DMS114 treated with DMSO at 0.1 percent for 48 hours (cell line): ENCODE data around the gene ADORA2A.

Experiments
- DNase-seq: peaks from one replicate; lab custom pipeline; 2025; ENCODE audit not compliant: unreplicated experiment; lab: John Stamatoyannopoulos, UW

ADORA2A gene

DNA sequence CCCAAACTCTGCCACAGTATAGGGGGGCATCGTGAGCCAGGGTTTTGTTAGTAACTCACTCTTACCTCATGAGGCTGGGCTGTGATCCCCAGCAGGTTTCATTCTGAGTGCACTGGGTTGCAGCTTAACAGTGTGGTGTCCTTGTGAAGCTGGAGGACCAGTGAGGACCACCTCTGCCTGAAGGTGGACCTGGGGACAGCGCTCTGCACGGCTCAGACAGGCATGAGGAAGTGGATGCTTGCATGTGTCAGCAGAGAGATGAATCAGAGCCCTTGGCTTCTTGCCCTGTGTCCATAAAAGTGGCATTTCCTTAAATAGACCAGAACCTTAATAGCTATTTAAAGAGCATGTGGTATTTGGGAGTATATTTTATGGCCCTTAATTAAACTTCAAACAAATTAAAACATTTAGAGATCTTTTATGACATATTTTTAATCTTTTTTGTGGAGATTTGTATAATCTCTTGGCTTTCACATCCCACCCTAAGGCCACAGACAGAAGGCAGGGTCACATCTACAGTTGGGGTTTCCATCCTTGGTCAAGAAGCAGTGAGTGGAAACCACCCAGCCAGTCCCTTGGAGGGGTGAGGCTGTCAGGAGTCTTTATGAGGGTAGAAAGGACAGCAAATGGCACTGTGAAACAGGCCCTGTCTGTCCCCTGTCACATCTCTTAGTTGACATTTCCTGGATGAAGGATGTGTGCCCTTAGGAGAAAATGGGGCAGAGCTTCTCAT, 24.8 kb upstream of the ADORA2A start:
- no peak for DNase-seq

DNA sequence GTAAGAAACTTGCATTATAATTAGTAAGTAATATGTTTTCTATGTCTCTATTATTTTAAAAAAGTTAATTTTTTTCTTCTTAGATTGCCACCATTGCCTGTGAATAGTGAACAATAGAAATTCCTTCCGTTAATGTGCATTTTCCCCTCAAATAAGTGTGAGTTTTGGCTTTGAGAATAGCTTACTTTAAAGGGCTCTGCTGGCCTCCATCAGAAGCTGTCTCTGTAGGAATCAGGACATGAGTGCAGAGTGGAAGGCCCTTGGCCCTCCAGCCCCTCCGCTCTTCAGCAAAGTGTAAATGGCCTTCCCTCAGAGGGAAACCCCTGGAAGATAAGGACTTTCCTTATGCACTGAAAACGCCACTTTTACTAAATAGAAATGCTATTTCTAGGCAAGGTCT, 24.1 kb upstream of the ADORA2A start:
- DNase-seq = no peak

DNA sequence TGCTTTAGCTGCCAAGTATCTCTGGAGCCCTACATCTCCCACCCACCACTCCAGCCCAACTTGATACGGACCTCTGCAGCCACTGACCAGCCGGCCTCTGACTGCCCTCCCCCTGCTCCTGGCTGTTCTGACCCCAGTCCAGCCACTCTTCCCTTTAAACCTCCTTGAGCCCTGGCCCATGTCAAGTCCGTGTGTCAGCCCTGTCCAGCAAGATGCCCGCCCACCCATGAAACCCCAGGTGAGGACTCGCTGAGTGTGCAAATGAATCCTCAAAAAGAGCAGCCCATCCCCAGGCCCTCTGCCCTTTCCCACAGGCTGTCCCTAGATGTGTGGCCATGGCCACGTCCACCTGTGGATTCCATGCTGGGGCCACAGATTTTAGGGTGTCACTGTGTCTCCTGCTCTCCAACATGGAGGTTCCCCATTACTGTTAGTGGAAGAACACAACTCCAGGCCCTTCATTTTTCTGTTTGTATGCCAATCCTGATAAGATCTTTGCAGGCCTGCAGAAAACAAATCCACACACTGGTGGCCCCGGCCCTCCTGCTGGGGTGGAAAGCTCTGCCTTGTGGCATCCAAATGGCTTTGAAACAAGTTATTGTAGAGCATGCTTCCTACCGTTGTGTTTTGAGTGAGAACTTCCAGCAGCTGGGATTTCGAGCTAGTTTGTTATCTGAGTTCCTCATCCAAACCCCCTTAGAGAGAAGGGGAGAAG, 22.7 kb upstream of the ADORA2A start:
- DNase-seq = no peak

DNA sequence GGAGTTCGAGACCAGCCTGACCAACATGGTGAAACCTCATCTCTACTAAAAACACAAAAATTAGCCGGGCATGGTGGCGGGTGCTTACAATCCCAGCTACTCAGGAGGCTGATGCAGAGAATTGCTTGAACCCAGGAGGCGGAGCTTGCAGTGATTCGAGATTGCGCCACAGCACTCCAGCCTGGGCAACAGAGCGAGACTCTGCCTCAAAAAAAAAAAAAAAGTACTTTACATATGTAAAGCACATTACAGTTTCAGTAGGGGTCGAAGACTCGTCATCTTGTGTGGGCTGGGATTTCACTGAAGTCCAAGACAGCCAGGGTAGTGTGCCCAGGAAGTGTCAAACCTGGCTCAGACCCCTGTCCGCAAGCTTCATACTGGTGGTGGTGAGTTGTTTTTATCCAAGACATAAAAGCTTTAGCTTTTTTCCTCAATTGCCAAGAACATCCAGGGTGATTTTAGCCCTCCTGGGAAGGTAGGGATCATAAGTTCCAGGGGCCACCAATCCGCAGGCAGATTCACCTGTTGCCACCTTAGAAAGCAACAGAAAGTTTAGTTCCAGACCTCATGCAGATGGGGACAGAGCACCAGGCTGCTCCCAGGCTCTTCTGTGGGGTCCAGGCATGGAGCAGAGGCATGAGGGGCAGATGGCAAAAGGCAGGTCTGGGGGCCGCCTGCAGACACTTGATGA, 21.6 kb upstream of the ADORA2A start:
- DNase-seq = no peak

DNA sequence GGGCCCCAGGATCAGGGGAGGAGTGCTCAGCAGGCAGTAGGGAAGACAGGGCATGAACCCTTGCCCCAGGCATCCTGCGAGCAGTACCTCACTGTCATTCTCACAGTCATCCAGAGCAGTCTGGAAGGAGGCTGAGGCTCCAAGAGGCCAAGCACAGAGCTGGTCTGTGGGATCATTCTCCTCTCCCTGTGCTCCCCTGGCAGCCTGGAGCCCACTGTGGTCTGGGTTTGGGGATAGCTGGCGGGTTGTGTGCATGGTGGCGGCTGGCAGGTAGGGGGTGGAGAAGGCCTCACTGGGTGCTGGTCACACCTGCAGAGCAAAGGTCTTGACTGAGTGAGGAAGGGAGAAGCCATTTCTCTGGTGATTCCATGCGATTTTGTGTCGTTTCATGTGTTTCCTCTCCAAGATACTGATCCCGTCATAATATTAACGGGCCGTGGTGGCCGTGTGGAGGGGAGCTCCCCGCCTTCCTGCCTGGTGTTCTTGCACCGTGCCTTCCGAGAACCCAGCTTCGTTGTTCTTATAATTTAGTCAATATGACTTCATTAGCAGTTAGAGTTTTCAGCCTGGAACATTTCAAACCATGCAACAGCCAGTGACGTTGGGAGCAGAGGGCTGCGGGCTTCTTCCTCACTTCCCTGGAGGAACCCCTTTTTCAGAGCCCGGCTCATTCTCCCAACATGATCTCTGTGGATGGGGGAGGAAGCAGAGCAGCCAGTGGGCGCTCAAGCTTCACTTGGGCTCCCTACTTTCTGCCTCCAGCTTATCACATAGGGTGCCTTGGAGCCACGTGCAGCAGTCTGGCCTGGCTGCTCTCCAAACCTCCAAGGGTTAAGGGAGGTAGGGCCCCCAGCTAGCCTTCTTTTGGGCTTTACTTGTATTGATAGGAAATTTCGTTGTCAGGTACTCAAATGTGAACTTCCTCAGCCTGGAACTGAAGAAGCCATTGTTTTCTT, 20.8 kb upstream of the ADORA2A start:
- no peak for DNase-seq

DNA sequence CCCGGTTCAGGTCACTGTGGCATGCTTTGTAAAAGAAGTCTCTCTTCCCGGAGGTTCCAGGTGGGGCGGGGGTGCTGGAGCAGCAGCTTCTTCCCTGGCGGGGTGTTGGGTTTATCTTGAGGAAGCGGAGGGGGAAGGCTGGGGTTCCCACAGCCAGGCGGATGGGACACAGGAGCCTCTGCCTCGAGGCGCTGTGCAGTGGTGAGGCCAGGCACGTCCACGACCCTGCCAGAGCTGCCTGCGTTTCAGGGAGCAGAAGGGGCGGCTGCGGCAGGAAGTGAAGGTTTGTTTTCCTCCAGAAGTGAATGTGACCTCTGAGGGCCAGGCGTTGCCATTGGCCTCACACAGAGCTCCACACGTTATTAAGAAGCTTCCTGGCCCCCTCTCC, 20.1 kb upstream of the ADORA2A start:
- no peak for DNase-seq

DNA sequence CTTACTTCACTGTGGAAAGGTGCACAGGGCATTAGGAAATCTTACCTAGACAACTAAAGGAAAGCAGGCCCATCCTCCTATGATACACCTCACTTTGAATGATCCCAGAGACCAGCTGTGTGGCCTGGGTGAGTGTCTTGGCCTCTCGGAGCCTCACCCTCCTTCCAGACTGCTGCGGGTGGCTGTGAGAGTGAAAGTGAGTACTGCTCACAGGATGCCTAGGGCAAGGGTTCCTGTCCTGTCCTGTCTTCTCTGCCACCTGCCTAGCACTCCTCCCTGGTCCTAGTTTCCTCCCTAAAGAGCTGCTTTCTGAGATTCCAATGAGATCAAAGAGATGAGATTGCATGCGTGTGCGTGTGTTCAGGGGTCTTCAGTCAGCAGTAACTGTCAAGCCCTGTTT, 19.5 kb upstream of the ADORA2A start:
- no peak for DNase-seq

DNA sequence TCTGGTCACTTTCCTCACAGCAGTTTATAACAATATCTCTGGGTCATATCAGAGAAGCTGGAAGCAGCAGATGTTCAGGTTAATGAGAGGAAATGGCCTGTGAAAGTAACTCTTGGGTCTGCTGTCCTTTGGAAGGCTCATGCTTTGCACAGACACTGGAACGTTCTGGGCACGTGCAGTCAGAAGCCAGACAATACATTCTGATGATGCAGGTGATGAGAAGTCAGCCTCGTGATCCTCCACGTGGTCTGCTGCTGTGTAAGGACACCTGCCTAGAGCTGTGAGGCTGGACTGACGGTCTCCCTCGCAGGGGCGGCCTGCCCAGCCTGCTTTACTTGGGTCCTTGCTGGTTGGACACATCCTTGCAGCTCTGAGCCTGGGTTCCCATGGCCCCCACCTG, 18.8 kb upstream of the ADORA2A start:
- no peak for DNase-seq

DNA sequence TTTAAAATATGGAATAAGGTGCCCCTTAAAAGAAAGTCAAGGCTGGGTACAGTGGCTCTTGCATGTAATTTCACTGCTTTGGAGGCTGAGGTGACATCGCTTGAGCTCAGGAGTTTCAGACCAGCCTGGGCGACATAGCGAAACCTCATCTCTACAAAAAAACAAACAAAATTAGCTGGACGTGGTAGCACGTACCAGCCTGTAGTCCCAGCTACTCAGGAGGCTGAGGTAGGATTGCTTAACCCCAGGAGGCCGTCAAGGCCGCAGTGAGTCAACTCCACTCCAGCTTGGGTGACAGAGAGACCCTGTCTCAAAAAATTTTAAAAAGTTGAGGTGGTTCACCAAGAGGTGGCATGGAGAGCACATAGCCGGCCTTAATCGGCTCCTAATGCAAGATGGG, 17.7 kb upstream of the ADORA2A start:
- no peak for DNase-seq

DNA sequence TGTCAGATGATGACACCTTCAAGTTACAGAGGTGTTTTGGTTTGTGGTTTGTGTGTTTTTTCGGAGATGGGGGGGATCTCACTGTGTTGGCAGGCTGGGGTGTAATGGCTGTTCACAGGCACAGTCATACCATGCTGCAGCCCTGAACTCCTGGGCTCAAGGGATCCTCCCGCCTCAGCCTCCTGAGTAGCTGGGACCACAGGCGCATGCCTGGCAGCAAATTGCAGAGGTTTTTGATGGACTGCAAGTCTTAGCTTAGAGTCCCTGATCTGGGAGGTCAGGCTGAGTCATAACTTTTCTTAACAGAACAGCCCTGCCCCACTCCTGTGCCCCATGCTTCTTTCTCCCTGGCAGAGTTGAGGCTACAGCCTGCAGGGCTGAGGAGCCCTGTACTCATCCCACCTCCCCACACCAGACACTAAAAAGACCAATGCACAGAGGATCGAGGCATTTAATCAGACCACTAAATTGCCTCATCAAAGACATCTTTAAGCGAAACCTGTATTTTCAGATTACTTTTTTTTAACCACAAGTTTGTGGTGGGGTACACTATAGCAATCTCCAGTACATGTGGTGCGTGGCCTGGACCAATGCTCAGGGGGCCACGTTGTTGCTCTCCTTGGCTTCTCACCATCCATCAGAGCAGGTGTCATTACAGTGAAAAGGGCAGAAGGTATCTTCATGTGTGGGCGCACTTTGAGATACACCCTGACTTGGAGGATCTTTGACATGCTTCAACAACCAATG, 17.1 kb upstream of the ADORA2A start:
- DNase-seq = no peak

DNA sequence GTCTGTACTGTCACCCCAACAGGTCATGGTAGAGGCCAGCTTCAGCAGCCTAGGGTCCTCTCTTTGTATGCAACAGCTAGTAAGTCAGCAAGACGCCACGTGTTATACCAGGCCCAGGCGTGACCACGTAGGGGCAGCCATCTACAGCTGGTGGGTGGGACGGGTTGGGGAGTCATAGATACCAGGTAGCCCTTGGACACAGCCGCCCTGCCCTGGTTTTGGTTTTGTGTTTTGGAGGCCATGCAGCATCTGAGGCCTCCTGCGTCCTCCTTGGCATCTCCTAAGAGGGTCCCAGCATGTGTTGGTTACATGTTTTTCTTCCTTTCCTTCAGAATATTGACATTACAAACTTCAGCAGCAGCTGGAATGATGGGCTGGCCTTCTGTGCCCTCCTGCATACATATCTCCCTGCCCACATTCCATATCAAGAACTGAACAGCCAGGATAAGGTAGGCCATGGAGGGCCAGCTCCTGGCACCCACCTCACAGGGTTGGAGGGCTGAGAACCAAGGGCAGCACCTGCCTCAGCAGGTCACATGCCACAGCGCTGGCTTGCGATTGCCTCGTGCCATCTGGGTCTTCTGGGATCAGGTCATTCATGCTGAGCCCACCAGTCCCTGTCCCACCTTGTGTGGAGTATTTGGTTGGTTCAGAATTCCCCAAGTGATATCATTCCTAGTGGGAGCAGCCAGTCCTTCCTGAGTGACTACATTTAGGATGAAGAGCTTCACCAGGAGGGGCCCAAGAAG, 16.0 kb upstream of the ADORA2A start:
- no peak for DNase-seq

DNA sequence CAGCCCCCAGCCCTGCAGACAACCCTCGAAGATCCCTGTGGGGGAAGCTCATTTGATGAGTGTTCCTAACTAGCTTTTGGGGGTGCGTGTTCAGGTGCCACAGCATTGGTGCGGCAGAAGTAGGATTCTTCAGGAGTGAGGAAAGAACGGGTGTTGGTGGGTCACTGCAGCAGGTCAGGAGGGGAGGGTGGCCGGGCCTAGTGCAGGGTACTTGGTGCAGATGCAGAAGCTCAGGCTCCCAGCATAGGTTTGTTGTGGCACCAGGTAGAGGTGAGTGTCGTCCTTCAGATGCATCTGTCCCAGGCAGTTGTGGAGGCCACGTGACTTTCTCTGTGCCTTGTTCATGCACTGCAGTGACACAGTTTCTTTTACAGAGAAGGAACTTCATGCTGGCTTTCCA, 15.1 kb upstream of the ADORA2A start:
- no peak for DNase-seq

DNA sequence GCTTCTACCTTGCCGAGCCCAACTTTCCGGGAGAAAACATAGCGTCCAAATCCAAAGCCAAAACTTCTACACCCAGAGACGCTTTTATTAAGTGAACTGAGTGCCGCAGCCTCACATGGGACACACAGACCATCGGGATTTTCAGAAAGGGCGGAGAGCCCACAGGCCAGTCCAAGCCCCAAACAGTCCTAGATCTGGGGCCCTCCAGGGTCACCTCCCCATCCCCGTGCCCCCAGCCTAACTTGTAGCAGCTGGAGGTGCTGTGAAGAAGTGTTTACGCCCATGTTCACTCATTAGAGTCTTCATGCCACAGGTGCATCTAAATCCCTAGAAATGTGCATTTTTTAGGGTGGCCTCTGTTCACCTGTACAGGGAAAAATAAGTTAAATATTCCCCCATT, 14.1 kb upstream of the ADORA2A start:
- no peak for DNase-seq

DNA sequence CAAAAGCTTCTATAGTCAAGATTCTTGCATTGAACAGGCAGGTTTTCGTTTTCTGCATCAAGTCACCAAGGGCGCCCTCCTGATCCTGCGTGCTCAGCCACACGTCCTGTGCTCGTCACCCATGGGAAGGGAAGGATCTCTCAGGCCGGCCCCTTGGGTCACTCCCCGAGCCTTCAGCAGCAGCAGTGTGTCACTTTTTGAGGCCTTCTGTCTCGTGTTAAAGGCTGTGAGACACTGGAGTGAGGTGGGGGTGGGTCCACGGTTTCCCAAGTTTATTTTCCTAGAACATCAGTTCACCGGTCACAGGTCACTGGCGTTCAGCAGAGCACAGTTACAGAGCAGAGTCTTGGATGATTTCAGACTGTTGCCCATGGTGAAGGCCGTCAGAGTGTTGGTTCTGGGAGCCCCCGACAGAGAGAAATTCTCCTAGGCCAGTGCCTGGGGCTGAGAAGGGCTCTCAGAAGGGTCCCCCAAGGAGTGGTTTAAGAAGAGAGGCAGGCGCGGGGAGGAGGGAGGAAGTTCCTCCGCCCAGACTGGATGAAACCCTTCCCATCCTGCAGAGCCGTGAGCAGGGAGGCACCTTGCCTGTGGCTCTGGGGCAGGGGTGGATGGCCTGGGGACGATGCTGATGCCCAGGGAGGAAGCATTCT, 13.5 kb upstream of the ADORA2A start:
- DNase-seq = no peak

DNA sequence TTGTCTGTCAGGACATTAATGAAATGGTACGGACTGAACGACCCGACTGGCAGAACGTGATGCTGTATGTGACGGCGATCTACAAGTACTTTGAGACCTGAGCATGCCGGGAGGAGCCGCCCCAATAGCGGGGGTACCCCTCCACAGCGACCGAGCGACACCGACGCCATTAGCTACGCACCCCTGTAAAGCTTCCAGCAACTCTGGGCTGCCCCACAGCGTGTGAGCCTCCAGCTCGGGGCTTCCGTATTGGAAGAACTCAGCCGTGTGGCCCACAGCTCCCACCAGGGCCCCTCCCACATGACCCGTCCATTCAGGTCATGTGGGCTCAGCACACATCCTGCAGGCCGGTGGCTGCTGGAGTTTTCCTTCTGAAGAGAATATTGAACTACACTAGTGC, 12.9 kb upstream of the ADORA2A start:
- DNase-seq = no peak

DNA sequence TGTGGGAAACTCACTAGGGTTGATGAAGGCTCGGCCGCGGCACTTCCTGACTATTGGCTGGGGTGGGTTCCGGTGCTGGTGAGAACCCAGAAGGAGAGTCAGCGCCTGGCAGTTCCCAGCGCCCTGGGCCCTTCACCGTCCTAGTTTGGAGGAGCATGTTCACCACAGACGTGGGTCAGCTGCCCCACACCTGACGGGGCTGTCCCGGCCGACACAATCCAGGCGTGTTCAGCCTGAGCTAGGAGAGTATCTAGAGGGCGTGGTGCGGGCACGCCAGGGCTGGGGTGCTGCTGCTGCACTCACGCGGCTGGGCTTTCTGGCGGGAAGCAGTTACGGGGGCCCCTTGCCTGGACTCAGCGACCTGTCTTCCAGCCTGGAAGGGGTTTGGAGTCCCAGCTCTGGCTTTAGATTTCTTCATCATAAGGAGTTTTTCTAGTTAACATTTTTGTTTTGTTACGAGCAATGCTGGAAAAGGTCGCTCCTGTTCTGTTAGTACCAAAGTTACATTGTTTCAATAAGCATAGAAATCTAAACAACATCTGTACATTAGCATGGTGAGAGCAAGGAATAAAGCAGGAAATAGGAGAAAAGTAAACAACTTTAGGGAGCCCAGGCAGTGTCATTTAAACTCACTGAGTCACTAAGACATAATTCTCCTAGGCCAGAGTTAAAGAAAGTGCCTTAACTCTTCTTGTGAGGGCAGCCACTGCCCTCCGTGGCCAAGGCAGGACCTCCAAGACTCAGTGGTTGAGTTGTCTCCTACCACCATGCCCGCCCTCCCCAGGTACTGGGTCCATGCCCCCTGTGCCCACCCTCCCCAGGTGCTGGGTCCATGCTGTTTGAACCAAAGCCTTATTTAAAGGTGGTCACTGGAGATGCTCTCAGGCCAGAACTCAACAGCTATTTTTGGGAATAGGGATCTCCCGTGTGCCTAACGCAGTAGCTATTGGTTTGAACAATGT, 12.1 kb upstream of the ADORA2A start:
- DNase-seq = no peak

DNA sequence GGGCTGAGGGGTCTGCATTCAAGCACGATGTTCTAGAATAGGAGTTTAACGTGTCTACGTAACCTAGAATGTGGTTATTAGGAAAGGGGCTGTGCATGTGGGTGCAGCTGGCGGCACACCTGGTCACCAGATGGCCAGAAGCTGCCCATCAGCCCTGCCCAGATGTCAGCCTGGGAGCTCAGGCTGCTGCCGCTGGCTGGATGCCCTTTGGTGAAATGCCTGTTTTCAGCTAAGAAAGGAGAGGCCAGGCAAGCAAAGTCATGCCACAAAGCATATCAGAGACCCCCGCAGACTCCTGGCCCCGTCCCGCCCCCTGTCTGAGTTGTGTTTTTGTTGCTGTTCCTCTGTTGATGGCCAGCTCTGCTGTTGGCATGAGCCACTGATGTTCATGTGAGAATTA, 11.3 kb upstream of the ADORA2A start:
- no peak for DNase-seq

DNA sequence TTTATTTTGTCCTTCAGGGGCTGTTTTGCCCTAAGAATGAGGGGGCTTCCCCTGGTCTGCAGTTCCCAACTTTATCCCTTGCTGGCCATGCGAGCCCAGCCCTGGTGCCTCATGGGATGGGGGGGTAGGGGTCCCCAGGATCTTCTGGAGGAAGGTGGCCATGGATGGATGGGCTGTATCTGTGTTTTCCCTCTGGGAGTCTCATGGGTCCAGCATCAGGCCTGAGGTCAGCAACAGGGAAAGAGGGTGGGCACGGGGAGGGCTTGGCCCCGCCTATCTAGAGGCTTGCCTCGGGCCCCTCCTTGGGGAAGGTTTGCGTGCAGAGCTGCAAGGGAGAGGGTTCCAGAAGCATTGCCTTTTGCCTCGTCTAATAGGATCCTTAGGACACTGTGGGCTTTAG, 10.8 kb upstream of the ADORA2A start:
- DNase-seq = no peak
